ENCODE results near the gene PLEKHM3.

- TF ChIP-seq, protein P1, sequence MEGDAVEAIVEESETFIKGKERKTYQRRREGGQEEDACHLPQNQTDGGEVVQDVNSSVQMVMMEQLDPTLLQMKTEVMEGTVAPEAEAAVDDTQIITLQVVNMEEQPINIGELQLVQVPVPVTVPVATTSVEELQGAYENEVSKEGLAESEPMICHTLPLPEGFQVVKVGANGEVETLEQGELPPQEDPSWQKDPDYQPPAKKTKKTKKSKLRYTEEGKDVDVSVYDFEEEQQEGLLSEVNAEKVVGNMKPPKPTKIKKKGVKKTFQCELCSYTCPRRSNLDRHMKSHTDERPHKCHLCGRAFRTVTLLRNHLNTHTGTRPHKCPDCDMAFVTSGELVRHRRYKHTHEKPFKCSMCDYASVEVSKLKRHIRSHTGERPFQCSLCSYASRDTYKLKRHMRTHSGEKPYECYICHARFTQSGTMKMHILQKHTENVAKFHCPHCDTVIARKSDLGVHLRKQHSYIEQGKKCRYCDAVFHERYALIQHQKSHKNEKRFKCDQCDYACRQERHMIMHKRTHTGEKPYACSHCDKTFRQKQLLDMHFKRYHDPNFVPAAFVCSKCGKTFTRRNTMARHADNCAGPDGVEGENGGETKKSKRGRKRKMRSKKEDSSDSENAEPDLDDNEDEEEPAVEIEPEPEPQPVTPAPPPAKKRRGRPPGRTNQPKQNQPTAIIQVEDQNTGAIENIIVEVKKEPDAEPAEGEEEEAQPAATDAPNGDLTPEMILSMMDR (conservative IDR thresholded peaks at IDR 0.05), result no peak
- TF ChIP-seq EZH2 (IDR thresholded peaks at IDR 0.05; ENCODE audit: low read depth), result no peak
Measured at GRCh38 chr2:207901401-207901800, 123.9 kb downstream of the PLEKHM3 start.
